A549 treated with CpdA at 1 μM for 4 hours (cell line): Measurements from ENCODE around the gene SYNPO2L. TPM values are rescaled to one million over a fixed set of nuclear protein-coding genes. Genes with fewer than 3 reads are reported as not detected.

ENCODE experiments used
- total RNA-seq: library from RNA; stranded (reverse); fragments of 200-300 nt; extraction: Qiagen RNA extraction; gene quantifications from 5 replicates; pipeline ENCODE4 v1.2.3, GENCODE V29; 2022; ENCODE audit warnings: low read depth

SYNPO2L gene
- total RNA-seq, result 0.03 TPM in 1 of 5 replicates, not detected in the others

GRCh38 chr10:73655990-73656298 lies at the start of gene SYNPO2L:
SYNPO2L (minus strand) TSS chr10:73656029; CDS start chr10:73655922, 107 bp downstream.

GRCh38 chr10:73697675-73698159 lies 41.9 kb upstream of the SYNPO2L start, which contains the start of gene AGAP5:
AGAP5 (minus strand) TSS chr10:73698109; CDS start chr10:73697755, 354 bp downstream.

GRCh38 chr10:73641328-73642060 lies 14.3 kb downstream of the SYNPO2L start, which contains the start of gene MYOZ1:
MYOZ1 (minus strand) TSS chr10:73641474; CDS start chr10:73640017, 1,457 bp downstream.

Other genes with a start within 250 kb of the SYNPO2L start
- gene ANXA7, start 242.0 kb downstream of the SYNPO2L start, total RNA-seq, result 108 to 120 TPM (median 115 TPM) in 5 replicates
- 0.40 to 0.58 TPM (median 0.48 TPM) in 5 replicates for gene MSS51, start 222.5 kb downstream of the SYNPO2L start, total RNA-seq
- 16.2 to 20.6 TPM (median 17.5 TPM) in 5 replicates for gene PPP3CB, start 160.0 kb downstream of the SYNPO2L start, total RNA-seq
- 8.7 to 12.2 TPM (median 12.1 TPM) in 5 replicates for gene USP54, start 64.7 kb downstream of the SYNPO2L start, total RNA-seq
- gene MYOZ1, start 14.6 kb downstream of the SYNPO2L start, total RNA-seq, result 0.08 TPM in 1 of 5 replicates, not detected in the others
- 2.3 to 3.5 TPM (median 2.5 TPM) in 5 replicates for gene AGAP5, start 42.1 kb upstream of the SYNPO2L start, total RNA-seq
- gene SEC24C, start 88.3 kb upstream of the SYNPO2L start, total RNA-seq, result 54.4 to 65.8 TPM (median 63.6 TPM) in 5 replicates
- gene CHCHD1, start 126.0 kb upstream of the SYNPO2L start, total RNA-seq, result 54.1 to 75.5 TPM (median 70.1 TPM) in 5 replicates
- 30.2 to 48.2 TPM (median 46.1 TPM) in 5 replicates for gene ZSWIM8, start 129.6 kb upstream of the SYNPO2L start, total RNA-seq
- 12.0 to 17.7 TPM (median 16.8 TPM) in 5 replicates for gene NDST2, start 155.6 kb upstream of the SYNPO2L start, total RNA-seq
- gene CAMK2G, start 218.5 kb upstream of the SYNPO2L start, total RNA-seq, result 16.9 to 19.9 TPM (median 19.5 TPM) in 5 replicates